ENCODE data around the gene ANLN. TPM values are rescaled to one million over a fixed set of nuclear protein-coding genes. Genes with fewer than 3 reads are reported as not detected.

The ANLN gene
- total and polyA plus RNA-seq, 9 of the 15 experiments (the other 6 are each of a cell fraction or from before 2014, with no cell fraction given): 18.1 to 66.2 (median 38.7) TPM

GRCh38 chr7:36381056-36381455 lies 8.6 kb upstream of the ANLN start:
- ATAC-seq (no peak; the same call in 2 of the 3 replicates), FAIRE-seq (no peak), DNase-seq (ENCODE audit: extremely low read depth in 1 of 4, low spot score in 3 of 4) (no peak)
- H3K36me3 ChIP-seq (ENCODE audit: control insufficient read depth, insufficient read depth, low read length): no peaks in the 10 kb centered on the region
- no peak overlapping the region for H3K4me3 ChIP-seq
- no peaks in the 10 kb centered on the region for H3K9me1 ChIP-seq (ENCODE audit: control insufficient read depth, insufficient read depth, low read length)
- H3K27me3 ChIP-seq (ENCODE audit: control insufficient read depth in 2 of 2, insufficient read depth in 2 of 2, low read length in 2 of 2): 0 out of 5 replicates have a peak, but pooled peaks cover 0 to 3% of the 10 kb centered on the region in 2 experiments
- intact Hi-C loops (cut with micrococcal nuclease): no loop called here
- H3K4me2 ChIP-seq (ENCODE audit: insufficient read depth, low read length): no peak overlapping the region
- in situ Hi-C loops (cut with MboI): no loop called here
- POLR2A ChIA-PET: interaction anchor here (0.7 to 1.1 kb wide), 3 partner anchors 11 to 118 kb away, joined by 3 to 4 read pairs (median 3); no protein-coding TSS in a partner anchor
- TF ChIP-seq NFIC (IDR thresholded peaks at IDR 0.05): peak; percentile 72
- 0 out of 2 replicates have a peak, but pooled peaks have one; percentile 14 for TF ChIP-seq SMARCE1 (IDR thresholded peaks at IDR 0.05)
- TF ChIP-seq SUPT5H (IDR thresholded peaks at IDR 0.05): no peak
- TF ChIP-seq HDAC1 (IDR thresholded peaks at IDR 0.05): 0 out of 4 replicates have a peak, but pooled peaks of 1 of the 2 experiments have one; percentile 36
- peak in 1 of 2 experiments; percentile 48; a peak in 1 of 4 replicates for TF ChIP-seq RCOR1 (IDR thresholded peaks at IDR 0.05; ENCODE audit: borderline replicate concordance in 1 of 2, low read depth in 2 of 2, low read length in 2 of 2)
- peak; percentile 50 to 59; a peak in 2 of 4 replicates for TF ChIP-seq KDM1A (IDR thresholded peaks at IDR 0.05)
- TF ChIP-seq CBFA2T3 (IDR thresholded peaks at IDR 0.05): peak; percentile 51
- no peak for TF ChIP-seq CREBBP (IDR thresholded peaks at IDR 0.05; ENCODE audit: low read depth, low read length)
- TF ChIP-seq LARP7 (IDR thresholded peaks at IDR 0.05): no peak
- no peak overlapping the region for H3K27ac ChIP-seq (ENCODE audit: extremely low read depth, low read depth, low read length)
- BruUV-seq (replicated peaks): no TSS peak
- no peaks in the 10 kb centered on the region for H4K20me1 ChIP-seq (replicated peaks; ENCODE audit: control insufficient read depth, insufficient read depth, low read length)
- H2AFZ ChIP-seq (ENCODE audit: low read depth, low read length): no peak overlapping the region
- WGBS (ENCODE audit: insufficient coverage, low coverage, missing lambda C conversion rate): 28% methylated on average over 2 of the region's 2 CpGs
- CTCF ChIA-PET (ENCODE audit: low intra/inter-chr PET ratio): no interaction called here
- H3K4me1 ChIP-seq (replicated peaks in 1 of 2; ENCODE audit: control insufficient read depth in 2 of 2, insufficient read depth in 2 of 2, low read length in 2 of 2): no peaks in the 10 kb centered on the region
- H3K9ac ChIP-seq (ENCODE audit: insufficient read depth in 1 of 2, low read depth in 2 of 2, low read length in 2 of 2): no peak overlapping the region
- H3K79me2 ChIP-seq (ENCODE audit: control insufficient read depth, insufficient read depth, low read length): no peaks in the 10 kb centered on the region
- no peaks in the 10 kb centered on the region for H3K9me3 ChIP-seq (replicated peaks; ENCODE audit: control insufficient read depth, insufficient read depth, low read depth, low read length)
